ENCODE results near the gene PAIP1.

DNA sequence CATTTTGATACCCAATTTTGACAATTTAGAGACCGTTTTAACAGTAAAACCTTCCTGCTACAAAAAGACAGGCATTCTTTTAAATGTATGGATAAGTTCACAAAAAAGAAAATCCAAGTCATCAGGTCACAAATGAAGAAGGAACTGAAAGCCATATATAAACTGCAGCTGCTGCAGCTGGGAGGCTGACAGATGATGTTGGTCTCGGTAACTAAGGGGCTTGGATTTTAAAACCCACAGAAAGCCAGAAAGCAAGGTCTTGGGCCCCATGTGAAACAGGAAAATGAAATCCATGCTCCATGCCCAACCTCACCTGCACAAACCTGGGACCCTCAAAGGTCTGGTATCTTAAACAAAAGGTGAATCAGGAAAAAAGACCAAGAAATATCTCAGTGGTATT is 26.2 kb downstream of the PAIP1 start:
- TF ChIP-seq, protein P1, sequence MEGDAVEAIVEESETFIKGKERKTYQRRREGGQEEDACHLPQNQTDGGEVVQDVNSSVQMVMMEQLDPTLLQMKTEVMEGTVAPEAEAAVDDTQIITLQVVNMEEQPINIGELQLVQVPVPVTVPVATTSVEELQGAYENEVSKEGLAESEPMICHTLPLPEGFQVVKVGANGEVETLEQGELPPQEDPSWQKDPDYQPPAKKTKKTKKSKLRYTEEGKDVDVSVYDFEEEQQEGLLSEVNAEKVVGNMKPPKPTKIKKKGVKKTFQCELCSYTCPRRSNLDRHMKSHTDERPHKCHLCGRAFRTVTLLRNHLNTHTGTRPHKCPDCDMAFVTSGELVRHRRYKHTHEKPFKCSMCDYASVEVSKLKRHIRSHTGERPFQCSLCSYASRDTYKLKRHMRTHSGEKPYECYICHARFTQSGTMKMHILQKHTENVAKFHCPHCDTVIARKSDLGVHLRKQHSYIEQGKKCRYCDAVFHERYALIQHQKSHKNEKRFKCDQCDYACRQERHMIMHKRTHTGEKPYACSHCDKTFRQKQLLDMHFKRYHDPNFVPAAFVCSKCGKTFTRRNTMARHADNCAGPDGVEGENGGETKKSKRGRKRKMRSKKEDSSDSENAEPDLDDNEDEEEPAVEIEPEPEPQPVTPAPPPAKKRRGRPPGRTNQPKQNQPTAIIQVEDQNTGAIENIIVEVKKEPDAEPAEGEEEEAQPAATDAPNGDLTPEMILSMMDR (IDR thresholded peaks at IDR 0.05; ENCODE audit: low read depth, low read length) = no peak
- TF ChIP-seq, protein P2, sequence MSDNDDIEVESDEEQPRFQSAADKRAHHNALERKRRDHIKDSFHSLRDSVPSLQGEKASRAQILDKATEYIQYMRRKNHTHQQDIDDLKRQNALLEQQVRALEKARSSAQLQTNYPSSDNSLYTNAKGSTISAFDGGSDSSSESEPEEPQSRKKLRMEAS (IDR thresholded peaks at IDR 0.05; ENCODE audit: low read depth, low read length) = no peak
- no peak for TF ChIP-seq POLR2A (IDR thresholded peaks at IDR 0.05; ENCODE audit: extremely low read depth, insufficient read length)
